Limb (tissue), 2 donors: ENCODE results near the gene DNAJC18.

Experiments
- DNase-seq, 2 donors: peaks; one replicate each; pipeline ENCODE4 v3.0.0-alpha.2; 2016; ENCODE audit errors: extremely low spot score in 2 of 2

Gene DNAJC18

DNA sequence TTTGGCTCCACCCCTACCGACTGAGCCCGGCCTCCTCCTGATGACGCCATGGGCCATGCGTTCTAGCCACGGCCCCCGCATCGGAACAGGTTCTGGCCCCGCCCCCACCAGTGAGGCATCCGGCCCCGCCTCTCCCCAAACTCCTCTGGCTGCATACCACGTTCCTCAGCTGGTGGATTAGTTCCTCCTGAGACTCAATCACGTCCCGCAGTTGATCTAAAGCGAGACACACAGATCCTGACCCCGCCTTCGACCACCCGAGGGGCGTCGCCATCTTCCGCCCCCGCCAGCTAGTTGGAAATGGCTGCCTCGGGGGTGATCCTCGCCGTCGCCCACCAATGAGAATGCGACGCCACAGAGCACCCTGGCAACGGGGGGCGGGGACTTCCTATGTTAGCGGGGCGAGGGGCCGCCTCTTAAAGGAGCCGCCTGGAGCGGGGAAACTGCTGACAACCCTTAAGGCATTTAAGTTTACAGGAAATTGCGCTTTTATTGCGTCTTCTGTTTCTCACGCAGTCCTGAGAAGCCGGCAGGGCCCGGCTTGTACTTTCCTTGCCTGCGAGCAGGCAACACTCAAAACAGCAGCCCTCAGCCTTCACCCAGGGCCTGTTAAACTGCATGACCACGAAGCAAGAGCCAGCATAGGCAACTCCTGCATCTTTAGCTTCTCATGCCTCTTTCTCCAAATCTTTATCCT is 35.4 kb downstream of the DNAJC18 start, which contains the start of gene SPATA24:
TSS of gene SPATA24 (minus strand) at position 303 of the 697 bp plus-strand sequence. CDS start at position 274, 29 bp downstream.
- DNase-seq, result peak; percentile 98

DNA sequence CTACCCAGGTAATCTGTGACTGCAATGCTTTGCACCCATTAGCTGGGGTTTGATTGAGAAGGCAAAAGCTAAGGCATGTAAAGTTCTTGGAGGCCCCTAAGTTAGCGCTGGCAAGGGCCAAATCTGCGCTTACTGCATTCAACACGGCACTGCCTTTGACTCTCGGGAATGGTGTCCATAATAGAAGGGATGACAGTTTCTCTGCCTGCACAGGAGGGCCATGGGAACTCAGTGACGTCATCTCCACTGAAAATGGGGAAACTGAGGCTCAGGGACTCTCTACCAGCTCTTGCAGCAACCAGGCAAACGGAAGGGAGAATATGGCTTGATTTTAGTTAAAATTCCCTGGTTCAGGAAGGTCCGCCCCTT is 35.9 kb downstream of the DNAJC18 start:
- DNase-seq, result no peak

DNA sequence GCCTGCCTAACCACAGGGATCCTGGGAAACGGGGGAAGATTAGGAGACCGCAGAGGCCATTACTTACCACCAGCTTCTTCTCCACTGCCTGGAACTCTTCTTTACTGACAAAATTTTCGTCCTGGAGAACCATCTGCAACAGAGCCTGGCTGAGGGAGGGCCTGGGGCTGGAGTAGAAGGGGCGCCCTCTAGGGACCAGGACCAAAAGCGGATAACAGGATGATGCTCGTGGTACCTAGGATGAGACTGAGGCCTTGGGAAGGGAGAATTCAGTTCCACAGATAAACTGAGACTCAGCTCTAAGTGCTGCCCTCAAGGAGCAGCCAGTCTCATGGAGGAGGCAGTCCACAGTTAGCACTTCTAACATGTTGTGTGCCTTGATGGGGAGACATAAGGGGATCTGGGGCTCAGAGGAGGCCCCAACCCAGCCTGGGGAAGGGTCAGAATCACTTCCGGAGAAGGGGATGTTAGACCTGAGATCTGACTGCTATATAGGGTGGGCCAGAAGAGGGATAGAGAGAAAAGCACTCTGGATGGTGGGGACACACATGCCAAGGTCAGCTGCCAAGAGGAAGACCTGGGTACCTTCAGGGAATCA is 36.7 kb downstream of the DNAJC18 start:
- no peak for DNase-seq

DNA sequence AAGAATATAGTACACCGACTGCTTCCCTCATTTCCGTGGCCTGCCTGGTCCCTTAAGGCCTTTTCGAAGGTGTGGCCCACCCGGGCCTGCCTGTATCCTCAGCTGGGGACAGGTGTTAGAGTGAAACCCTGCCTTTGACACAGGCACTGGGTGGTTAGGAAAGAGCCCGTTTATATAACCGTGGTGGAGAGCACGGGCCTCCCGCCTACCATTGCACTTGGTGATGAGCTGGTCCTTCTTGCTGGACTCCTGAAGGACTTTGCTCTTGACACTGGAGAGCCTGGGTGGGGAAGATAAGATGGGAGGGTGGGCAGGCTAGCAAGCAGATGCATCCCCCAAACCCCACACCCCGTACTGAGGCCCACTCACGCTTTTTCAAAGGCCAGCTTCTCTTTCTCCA is 37.8 kb downstream of the DNAJC18 start:
- DNase-seq, result no peak

DNA sequence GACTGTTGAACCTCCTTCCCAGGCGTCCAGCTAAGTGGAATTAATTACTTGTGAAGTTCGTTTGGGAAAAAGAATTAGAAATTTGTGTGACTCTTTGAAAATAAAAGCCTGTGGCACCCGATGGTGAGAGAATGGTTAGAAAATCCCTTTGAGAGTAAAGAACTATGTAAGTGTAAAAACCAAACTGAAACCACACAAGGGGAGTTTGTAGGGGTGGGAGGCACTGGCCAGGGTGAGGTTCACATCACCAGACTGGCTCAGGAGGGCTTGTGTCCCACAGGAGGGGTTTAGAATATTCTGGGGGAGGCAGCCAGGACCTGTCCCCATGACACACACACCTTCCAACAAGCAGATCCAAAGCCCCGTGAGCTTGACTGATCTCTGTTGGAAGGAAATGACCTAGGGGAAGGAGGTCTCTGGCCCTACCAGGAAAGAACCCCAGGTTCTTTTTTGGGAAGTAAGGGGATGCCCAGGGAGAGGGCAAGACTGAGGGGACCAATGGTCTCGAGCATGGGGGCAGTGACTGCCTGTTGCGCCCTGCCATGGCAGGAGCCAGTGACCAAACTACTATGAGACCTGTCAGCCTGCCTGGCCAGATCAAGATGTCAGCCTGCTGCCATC is 39.7 kb downstream of the DNAJC18 start:
- DNase-seq, result no peak

DNA sequence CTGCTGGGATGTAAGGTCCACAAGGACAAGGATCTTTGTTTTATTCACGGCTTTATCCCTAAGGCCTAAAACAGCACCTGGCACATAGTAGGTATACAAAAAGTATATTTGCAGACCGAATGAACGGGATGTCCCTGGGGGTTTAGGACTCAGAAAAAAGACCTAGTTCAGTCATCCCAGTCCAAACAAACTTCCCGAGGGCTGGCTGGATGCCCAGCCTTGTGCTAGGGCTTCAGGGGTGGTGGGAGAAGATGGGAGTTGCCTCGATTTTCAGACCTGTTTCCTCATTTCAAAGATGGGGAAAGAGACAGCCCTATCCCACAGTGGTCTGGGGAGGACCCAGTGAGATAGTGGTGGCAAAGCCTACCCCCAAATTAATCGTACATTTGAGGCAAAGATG is 41.4 kb downstream of the DNAJC18 start:
- no peak for DNase-seq

DNA sequence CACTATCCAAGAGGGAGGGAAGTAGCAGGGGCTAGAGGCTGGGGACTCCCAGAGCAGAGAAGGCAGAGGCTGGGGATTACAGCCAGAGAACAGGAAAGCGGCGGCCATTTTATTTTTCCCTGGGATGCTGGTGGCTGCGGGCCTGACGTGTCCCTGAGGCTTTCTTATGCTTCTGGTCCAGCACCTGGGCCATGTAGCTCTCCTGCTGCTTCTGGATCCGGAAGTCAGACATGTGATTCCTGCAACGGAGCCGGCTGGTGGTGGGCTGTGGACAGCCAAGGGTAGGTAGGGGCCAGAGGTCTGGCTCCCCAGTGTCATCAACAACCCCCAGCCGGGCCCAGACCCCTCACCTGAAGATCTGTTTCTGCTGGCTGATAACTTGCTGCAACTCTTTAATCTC is 42.6 kb downstream of the DNAJC18 start:
- DNase-seq, result no peak

DNA sequence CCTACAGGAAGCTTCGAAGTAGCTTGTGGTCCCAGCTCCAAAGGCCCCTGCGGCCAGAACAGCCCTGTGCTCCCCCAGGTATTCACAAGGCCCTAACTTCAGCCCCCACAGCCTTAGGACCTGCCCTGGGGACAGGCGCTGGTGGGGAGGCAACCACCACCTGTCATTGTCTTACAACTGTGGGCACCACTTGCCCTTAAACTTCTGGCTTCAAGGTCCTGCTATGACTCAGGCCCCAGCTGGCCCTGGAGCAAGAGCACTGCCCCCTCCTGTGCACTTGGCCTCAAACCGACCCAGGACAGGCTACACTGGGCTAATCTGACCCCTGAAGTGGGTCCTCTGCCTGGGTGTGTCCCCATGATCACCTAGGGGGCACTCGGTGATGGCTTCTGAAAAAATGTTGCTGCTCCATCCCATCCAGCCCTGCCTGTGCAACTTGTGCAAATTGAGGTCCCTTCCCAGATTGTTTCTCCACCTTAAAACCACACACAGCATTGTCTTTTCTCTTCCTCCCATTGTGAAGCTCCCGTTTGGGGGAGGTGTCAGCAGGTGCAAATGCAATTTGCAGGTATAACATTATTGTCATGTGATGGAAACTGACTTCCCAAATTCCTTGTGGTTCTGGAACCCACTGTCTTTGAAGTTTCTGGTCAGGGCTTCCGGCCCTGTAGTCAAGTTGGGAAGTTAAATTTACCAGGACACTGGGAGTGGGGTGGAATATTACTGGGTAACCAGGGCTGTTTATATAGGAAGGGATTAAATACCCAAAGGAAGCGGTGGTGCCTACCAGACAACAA is 43.3 kb downstream of the DNAJC18 start:
- DNase-seq, result no peak

DNA sequence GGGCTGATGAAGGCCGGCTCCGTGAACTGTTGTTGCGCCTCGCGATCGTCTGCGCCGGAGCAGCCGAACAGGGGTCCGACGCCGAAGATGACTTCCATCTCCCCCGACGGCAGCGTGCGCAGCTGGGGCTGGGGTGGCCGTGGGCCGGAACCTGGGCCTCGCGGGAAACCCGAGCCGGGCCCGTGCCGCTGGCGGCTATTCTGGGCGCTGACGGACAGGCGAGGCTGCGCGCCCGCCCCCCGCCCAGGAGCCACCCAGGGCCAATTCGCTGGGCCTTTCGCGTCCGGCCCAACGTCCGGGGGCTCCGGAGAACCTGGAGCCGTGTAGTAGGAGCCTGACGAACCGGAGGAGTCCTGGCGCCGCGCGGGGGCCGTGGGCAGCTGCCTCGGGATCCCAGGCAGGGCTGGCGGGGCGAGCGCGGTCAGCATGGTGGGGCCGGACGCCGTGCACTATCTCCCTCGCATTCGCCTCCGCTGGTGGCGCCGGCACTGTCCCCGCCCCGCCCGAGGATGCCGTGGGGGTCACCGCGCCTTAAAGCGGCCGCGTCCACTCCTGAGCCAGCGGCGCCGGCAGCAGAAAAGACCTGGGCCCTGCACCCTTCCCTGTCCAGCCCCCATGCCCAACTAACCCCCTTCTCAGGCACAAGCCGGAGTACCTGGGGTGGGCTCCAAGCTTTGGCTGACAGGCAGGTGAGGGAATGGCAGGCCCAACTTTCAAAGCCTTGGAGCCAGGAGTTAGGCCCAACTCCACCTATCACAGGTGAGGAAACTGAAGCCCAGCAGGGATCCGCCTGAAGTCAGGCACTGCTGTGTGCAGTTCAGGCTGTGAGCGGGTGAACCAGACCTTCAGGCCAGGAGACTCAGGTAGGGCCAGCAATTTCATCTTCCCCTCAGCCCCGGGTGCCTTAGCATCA is 44.4 kb downstream of the DNAJC18 start, which contains the start of gene PROB1:
TSS of gene PROB1 (minus strand) at position 451 of the 913 bp plus-strand sequence. CDS start at position 428, 23 bp downstream.
- DNase-seq, result peak in 1 of 2 donors; percentile 63

DNA sequence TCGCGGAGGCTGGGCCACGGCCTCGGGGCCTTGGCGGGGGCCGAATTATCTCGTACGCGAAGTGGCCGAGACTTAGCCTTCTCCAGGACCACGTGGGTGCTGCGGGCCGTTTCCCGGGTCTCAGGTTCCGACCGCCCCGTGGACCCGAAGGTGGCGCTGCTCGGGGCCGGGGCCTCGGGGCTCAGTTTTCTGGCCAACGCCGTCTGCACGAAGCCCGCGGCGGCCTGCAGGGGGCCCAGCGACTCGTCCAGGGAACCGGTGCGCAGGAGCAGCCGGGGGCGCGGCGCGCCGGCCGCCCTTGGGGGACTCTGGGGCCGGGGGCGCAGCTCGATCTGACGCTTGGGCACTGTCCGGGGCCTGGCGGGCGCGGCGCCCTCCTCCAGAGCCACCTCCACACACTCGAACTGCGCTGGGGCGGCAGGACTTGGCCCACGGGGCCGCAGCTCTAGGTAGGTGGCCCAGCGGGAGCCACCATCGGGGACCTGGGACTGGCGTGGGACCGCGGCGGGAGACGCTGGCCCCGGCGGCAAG is 45.1 kb downstream of the DNAJC18 start:
- peak in 1 of 2 donors; percentile 70 for DNase-seq

DNA sequence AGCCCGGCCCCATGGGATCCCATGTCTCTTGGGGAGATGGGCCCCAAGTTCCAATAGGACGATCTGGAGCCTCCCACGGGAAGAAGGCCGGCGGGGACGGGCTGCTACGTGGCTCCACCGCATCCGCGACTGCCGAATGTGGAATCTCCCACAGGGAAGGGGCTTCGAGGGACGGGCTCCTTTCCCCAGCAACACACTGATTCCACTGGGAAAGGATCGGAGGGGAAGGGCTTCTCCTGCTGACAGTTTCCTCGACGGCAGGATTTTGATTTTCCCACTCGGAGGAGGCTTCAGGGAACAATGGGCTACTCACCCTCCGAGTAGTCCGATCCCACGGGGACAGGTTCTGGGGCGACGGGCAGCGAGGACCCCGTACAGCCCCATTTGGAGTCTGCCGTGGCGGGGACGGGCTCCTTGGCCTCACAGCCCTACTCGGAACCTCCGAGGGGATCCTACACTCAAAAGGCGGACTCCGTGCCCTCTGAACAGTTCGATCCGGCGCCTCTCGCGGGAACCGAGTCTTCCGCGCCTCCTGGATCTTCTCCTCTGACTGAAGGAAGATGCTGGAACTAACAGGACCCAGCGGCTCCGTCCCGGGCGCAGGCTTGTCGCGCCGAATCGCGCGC is 45.7 kb downstream of the DNAJC18 start:
- DNase-seq, result no peak

DNA sequence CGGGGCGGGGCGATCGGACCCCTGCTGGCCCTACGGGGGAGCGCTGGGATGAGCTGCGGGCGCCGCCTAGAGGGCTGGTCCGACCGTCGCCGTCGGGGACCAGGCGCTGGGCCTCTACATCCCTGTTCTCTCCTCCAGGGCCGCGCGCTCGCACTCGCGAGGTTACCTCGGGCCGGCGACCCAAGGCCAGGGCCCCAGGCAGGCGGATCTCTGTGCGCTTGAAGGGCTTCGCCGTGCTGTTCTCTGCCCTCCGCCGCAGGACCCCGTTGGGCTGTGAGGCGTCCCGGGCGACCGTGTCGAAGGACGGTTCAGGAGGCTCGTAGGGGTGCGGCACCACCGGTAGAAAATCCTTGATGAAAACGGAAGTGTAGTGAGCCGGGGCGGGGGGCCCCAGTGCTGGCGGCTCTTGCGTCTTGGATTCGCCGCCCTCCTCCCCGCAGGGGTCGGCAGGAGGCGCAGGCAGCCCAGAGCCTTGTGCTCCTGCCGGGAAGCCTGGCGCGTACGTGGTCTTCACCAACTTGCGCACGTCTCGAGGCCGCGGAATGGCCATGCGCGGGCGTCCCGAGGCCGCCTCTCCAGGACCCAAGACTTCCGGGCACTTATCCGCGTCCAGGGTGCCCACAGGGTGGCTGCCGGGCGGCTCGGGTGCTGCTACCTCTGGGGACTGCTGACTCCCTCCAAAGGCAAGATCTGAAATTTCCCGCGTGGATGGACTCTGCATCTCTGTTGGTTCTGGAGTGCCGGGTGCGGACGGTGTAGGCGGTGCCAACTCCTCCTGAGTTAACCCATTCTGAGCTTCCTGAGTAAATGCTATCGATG is 46.4 kb downstream of the DNAJC18 start:
- peak in 1 of 2 donors; percentile 79 for DNase-seq

DNA sequence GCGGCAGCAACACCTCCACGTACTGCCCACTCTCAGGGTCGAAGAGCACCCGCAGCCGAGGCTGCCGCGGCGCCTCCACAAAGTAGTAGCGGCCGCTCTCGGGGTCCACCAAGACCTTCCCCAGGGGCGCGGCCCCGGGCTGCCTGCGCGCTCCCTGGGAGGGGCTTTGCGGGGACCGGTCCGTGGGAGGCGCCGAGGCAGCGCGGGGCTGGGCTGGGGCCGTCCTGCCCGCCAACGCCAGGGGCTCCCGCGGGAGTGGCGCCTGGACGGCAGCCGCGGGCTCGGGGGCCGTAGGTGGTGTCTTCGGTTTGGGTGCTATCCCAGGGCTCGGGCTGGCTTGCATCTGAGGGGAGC is 47.0 kb downstream of the DNAJC18 start:
- DNase-seq, result no peak

DNA sequence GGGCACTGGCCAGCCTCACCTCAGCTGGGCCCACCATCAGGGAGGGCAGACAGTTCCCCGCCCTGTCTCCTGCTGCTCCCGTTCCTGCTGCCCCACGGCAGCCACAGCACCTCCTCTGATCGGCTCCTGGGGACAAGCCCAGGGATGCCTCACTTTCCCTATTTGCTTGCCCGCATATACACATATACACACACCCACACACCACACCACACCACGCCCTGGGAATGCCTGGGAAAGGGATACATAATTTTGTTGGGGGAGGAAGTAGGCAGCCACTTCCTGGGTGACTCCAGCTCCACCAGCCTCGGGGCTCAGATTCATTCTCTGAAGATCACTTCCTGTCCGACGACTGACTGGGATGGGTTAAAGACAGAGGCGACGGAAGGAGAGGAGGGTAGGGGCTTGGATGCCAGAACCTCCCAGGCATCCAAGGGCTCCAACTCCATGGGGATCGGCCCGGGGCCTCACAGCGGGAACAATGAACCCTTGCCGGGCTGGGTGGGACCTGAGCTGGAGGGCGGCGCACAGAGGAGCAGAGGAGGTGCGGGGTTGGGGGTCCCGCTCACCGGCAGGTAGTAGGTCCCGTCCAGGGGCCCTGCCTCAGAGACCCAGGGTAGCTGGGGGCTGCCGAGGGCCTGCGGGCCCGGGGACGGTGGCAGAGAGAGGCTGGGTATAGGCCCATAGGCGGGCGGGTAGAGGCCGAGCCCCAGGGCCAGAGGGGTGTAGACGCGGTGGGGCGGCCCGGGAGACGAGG is 47.6 kb downstream of the DNAJC18 start:
- DNase-seq, result no peak

DNA sequence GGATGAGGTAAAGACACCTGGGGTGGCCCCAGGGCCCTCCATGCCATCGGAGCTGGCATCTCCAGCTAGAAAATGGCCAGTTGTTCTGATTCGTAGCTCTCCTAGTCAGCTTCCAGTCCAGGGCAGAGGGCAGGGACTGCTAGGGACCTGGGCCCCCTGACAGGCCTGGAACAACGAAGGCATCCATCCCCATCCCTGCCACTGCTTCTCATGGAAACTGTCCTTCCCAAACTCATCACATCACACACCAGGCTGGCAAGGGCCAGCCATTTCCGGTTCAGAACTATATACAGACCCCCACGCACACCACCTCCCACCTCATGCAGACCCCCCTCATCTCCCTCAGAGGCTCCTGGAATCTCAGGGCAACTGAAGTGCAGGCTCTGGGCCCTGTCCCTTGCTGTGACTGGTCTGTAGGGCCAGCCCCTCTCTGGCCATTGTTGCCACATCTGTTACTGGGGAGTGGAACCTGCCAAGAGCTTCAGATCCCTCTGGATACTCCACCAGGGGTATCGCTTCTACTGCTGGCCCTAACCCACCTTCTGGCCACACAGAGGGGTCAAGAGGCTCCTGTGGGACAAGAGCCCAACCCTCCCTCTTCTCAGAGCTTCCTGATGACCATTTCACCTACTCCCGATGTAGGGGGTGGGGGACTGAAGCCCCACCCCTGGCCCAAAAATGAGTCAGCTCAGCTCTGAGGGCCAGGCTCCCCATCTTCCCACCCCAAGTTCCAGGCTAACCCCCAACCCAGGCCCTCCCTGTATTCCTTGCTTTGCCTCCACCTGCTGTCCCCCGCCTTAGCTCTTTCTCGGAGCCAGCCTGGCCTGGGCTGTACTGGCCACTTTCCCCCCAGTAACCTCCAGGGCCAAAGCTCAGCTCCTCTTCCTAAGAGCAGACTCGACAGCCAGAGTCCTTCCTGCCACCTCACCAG is 48.4 kb downstream of the DNAJC18 start:
- no peak for DNase-seq

DNA sequence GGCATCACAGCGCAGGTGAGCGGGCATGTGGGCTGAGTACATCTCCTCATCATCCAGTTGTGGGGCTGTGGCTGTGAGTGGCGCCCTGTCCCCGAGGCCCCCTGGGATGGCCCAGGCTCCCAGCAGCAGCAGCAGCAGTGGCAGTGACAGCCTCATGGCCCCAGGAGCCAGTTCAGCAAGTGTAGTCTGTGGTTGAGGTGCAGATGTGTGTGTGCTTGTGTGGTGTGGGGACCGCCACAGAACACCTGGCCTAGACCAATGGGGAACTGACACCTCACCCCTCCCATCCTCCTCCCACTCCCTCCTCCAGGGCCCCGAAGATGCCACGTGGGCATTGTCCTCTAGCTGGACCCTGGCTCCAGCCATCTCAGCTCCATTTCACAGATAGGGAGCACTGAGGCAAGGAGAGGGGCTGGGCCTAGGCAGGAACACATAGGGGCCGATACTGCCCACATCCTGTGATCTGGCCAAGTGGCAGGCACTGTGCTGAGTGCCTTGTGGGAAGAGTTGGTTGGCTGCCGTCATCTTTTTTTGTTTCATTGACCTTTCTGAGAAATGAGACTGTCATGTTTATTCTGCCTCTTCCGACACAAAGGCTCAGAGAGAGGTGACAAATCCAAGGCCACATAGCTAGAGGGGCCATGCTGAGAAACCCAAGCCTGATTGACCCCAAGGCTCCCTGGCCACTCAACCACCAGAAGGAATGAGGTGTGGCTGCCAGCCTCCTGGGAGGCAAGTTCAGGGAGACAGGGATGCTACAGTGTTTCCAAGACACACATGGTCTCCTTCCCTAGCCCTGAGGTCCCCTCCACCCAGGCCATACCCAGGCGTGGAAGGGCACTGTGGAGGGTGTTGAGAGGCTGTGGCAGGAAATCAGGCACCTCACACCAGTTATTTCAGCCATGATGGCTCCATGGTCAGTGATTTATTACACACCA is 49.4 kb downstream of the DNAJC18 start, which contains the start of gene MZB1:
TSS of gene MZB1 (minus strand) at position 213 of the 938 bp plus-strand sequence. CDS start at position 156, 57 bp downstream.
- DNase-seq, result no peak
